ENCODE measurements around the gene MTUS2. TPM values are rescaled to one million over a fixed set of nuclear protein-coding genes. Genes with fewer than 3 reads are reported as not detected.

MTUS2 gene
- total and polyA plus RNA-seq, 9 of the 15 experiments (the other 6 are each of a cell fraction or from before 2014, with no cell fraction given), result 0.01 to 0.28 (median 0.06) TPM; not detected in 1

GRCh38 chr13:29117663-29118062 lies 297.5 kb downstream of the MTUS2 start (continued):
- TF ChIP-seq BRCA1 (IDR thresholded peaks at IDR 0.05), result no peak
- TF ChIP-seq BRCA1 (CRISPR knock-in tag; IDR thresholded peaks at IDR 0.05), result no peak
- TF ChIP-seq SP2 (IDR thresholded peaks at IDR 0.05; ENCODE audit: extremely low read depth, low read depth, low read length, poor library complexity, severe bottlenecking), result no peak
- TF ChIP-seq CBX5 (IDR thresholded peaks at IDR 0.05; ENCODE audit: borderline replicate concordance, low read depth), result no peak
- no peak for TF ChIP-seq ZNF395 (CRISPR knock-in tag; IDR thresholded peaks at IDR 0.05)
- no peak for TF ChIP-seq HNRNPL (IDR thresholded peaks at IDR 0.05; ENCODE audit: low read depth, low read length)
- no peak for TF ChIP-seq HMG20B (CRISPR knock-in tag; IDR thresholded peaks at IDR 0.05)
- no peak for TF ChIP-seq KLF1 (tag; IDR thresholded peaks at IDR 0.05)

DNA sequence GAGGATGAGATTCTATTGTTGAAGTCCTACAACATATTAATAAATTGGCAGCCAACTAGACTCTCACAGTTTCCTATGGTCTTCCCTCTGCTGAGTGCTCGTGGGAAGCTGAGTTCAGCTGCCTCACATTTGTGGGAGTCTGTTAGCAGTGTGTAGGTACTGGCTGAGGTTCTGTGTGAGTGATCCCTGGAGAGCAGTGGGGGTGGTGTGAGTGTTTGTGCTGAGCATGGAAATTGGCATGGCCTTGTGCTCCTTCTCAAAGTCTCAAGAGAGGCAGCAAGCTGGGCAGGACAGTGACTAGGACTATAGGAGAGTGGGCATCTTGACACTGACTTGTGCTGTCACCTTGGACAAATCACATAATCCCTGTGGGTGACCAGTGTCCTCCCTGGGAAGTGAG lies 298.3 kb downstream of the MTUS2 start:
- H3K9me1 ChIP-seq (ENCODE audit: control insufficient read depth, insufficient read depth, low read length), result no peaks in the 10 kb centered on the region
- in situ Hi-C loops (cut with MboI) (no loop called here), intact Hi-C loops (cut with micrococcal nuclease) (no loop called here)
- FAIRE-seq (no peak), DNase-seq (ENCODE audit: extremely low read depth in 1 of 4, low spot score in 3 of 4) (no peak), ATAC-seq (no peak)
- WGBS (ENCODE audit: insufficient coverage, low coverage, missing lambda C conversion rate), result no CpG with 5 or more reads among the region's 1 CpG
- no peaks in the 10 kb centered on the region for H3K4me1 ChIP-seq (replicated peaks in 1 of 2; ENCODE audit: control insufficient read depth in 2 of 2, insufficient read depth in 2 of 2, low read length in 2 of 2)
- H3K9me3 ChIP-seq (replicated peaks; ENCODE audit: control insufficient read depth, insufficient read depth, low read depth, low read length), result no peaks in the 10 kb centered on the region
- H3K27me3 ChIP-seq (ENCODE audit: control insufficient read depth in 2 of 2, insufficient read depth in 2 of 2, low read length in 2 of 2), result no peaks in the 10 kb centered on the region
- H3K9ac ChIP-seq (ENCODE audit: insufficient read depth in 1 of 2, low read depth in 2 of 2, low read length in 2 of 2), result no peak overlapping the region
- no peak overlapping the region for H2AFZ ChIP-seq (ENCODE audit: low read depth, low read length)
- ChIA-PET CTCF (ENCODE audit: low intra/inter-chr PET ratio) (no interaction called here), POLR2A (no interaction called here)
- BruUV-seq (replicated peaks), result no TSS peak
- no peak overlapping the region for H3K27ac ChIP-seq (ENCODE audit: extremely low read depth, low read depth, low read length)
- H3K36me3 ChIP-seq (ENCODE audit: control insufficient read depth, insufficient read depth, low read length), result no peaks in the 10 kb centered on the region
- H3K79me2 ChIP-seq (ENCODE audit: control insufficient read depth, insufficient read depth, low read length), result no peaks in the 10 kb centered on the region
- no peak overlapping the region for H3K4me3 ChIP-seq
- H3K4me2 ChIP-seq (ENCODE audit: insufficient read depth, low read length), result no peak overlapping the region
- H4K20me1 ChIP-seq (replicated peaks; ENCODE audit: control insufficient read depth, insufficient read depth, low read length), result no peaks in the 10 kb centered on the region
- no peak for TF ChIP-seq NR1H2 (CRISPR knock-in tag; IDR thresholded peaks at IDR 0.05)
- TF ChIP-seq NBN (IDR thresholded peaks at IDR 0.05; ENCODE audit: low read depth), result no peak
- TF ChIP-seq MGA (IDR thresholded peaks at IDR 0.05), result no peak

Data from K562 (cell line).